HepG2 (cell line): ENCODE results near the gene LSM2. TPM values are rescaled to one million over a fixed set of nuclear protein-coding genes. Genes with fewer than 3 reads are reported as not detected.

ENCODE experiments used
- CAMTA2 ChIP-seq: sonication (generic); formaldehyde crosslinking; IDR thresholded peaks from 2 replicates; pipeline ENCODE4 v1.4.0; 2020; ENCODE audit warnings: mild to moderate bottlenecking, missing genetic modification reagents, borderline replicate concordance
- CBX5 ChIP-seq: sonication (generic); formaldehyde crosslinking; IDR thresholded peaks from 2 replicates; pipeline ENCODE4 v1.4.0; 2020; ENCODE audit warnings: missing genetic modification reagents, borderline replicate concordance
- CEBPB ChIP-seq: IDR thresholded peaks from 2 replicates; pipeline ENCODE4 v1.6.1; 2011; ENCODE audit warnings: low read depth, low read length, improper control_type of control experiment, borderline replicate concordance
- HBP1 ChIP-seq: IDR thresholded peaks from 2 replicates; pipeline ENCODE4 v1.6.1; 2016; ENCODE audit warnings: low read depth, control low read depth
- HDAC1 ChIP-seq: sonication (generic); formaldehyde crosslinking; IDR thresholded peaks from 2 replicates; pipeline ENCODE4 v1.5.1; 2020; ENCODE audit warnings: mild to moderate bottlenecking, missing genetic modification reagents
- HOXA3 ChIP-seq: sonication (generic); formaldehyde crosslinking; IDR thresholded peaks from 2 replicates; pipeline ENCODE4 v1.5.0; 2020; ENCODE audit warnings: missing genetic modification reagents
- MTA3 ChIP-seq: sonication (generic); formaldehyde crosslinking; IDR thresholded peaks from 2 replicates; pipeline ENCODE4 v1.4.0; 2020; ENCODE audit warnings: missing genetic modification reagents
- NR2C2 ChIP-seq: sonication (generic); formaldehyde crosslinking; IDR thresholded peaks from 2 replicates; pipeline ENCODE4 v1.4.0; 2020; ENCODE audit warnings: missing genetic modification reagents, mild to moderate bottlenecking, moderate library complexity, borderline replicate concordance
- NRL ChIP-seq: sonication (generic); formaldehyde crosslinking; IDR thresholded peaks from 2 replicates; pipeline ENCODE4 v1.5.0; 2020; ENCODE audit warnings: missing genetic modification reagents, mild to moderate bottlenecking, moderate library complexity, borderline replicate concordance
- POGZ ChIP-seq: sonication (generic); formaldehyde crosslinking; IDR thresholded peaks from 2 replicates; pipeline ENCODE4 v1.4.0; 2020; ENCODE audit warnings: mild to moderate bottlenecking, missing genetic modification reagents
- RBM22 ChIP-seq: fragments of 200-400 bp; formaldehyde crosslinking; optimal IDR thresholded peaks from 2 replicates; pipeline ENCODE3; 2017; ENCODE audit warnings: mild to moderate bottlenecking, low read length, moderate library complexity
- RXRB ChIP-seq: IDR thresholded peaks from 2 replicates; pipeline ENCODE4 v1.6.1; 2016; ENCODE audit warnings: borderline replicate concordance, missing genetic modification reagents, missing compliant biosample characterization
- SP2 ChIP-seq: sonication (generic); formaldehyde crosslinking; IDR thresholded peaks from 2 replicates; pipeline ENCODE4 v1.5.1; 2020; ENCODE audit warnings: mild to moderate bottlenecking, missing genetic modification reagents
- ZBTB3 ChIP-seq: sonication (generic); formaldehyde crosslinking; IDR thresholded peaks from 2 replicates; pipeline ENCODE4 v1.4.0; 2020; ENCODE audit warnings: low read depth, mild to moderate bottlenecking, moderate library complexity, missing genetic modification reagents, borderline replicate concordance
- ZFP36 ChIP-seq: fragments of 150-350 bp; IDR thresholded peaks from 2 replicates; pipeline ENCODE4 v1.6.1; 2018; ENCODE audit warnings: borderline replicate concordance, low read length, low read depth; ENCODE audit not compliant: partially characterized antibody
- ZKSCAN1 ChIP-seq: fragments of 150-350 bp; IDR thresholded peaks from 2 replicates; pipeline ENCODE4 v1.6.1; 2014; ENCODE audit warnings: low read length
- ZNF501 ChIP-seq: sonication (generic); formaldehyde crosslinking; IDR thresholded peaks from 2 replicates; pipeline ENCODE4 v1.5.1; 2020; ENCODE audit warnings: mild to moderate bottlenecking, moderate library complexity, missing genetic modification reagents
- ZNF749 ChIP-seq: sonication (generic); formaldehyde crosslinking; IDR thresholded peaks from 2 replicates; pipeline ENCODE4 v1.8.0; 2022; ENCODE audit warnings: mild to moderate bottlenecking, missing genetic modification reagents, moderate library complexity, borderline replicate concordance
- polyA plus RNA-seq, 8 experiments: library from polyadenylated mRNA; depleted of rRNA in 3 of 8; stranded (reverse) in 7 of 8; unstranded in 1 of 8; fragments of >200 nt; fragmentation: Illumina TruSeq in 4 of 8; extraction: Trizol in 4 of 8; gene quantifications; 2 replicates each; pipeline versions ENCODE4 v1.2.1 to v1.2.3, GENCODE V29; 2011 to 2016; ENCODE audit warnings: low read depth in 4 of 8, missing spikeins in 1 of 8, mixed read lengths in 1 of 8; ENCODE audit not compliant: insufficient read depth in 1 of 8
- total RNA-seq, 5 experiments: library from RNA; depleted of rRNA; stranded (reverse); fragments of >200 nt; fragmentation: Illumina TruSeq; extraction: Trizol; gene quantifications; 2 replicates each; pipeline ENCODE4 v1.2.3, GENCODE V29; 2016; ENCODE audit warnings: low read depth in 1 of 5
- TF ChIP-seq, protein P1 (sequence below): sonication (generic); formaldehyde crosslinking; IDR thresholded peaks from 2 replicates; pipeline ENCODE4 v1.5.0; 2020; ENCODE audit warnings: mild to moderate bottlenecking, missing genetic modification reagents
- TF ChIP-seq, protein P2 (sequence below): sonication (generic); formaldehyde crosslinking; IDR thresholded peaks from 2 replicates; pipeline ENCODE4 v1.8.1; 2023; ENCODE audit warnings: missing genetic modification reagents, mild to moderate bottlenecking, borderline replicate concordance
- TF ChIP-seq, protein P3 (sequence below): IDR thresholded peaks from 2 replicates; pipeline ENCODE4 v1.6.1; 2016; ENCODE audit warnings: control low read depth
- TF ChIP-seq, protein P4 (sequence below): sonication (generic); formaldehyde crosslinking; IDR thresholded peaks from 2 replicates; pipeline ENCODE4 v1.8.1; 2023; ENCODE audit warnings: mild to moderate bottlenecking, inconsistent platforms, moderate library complexity, missing genetic modification reagents, borderline replicate concordance

LSM2 gene
- total and polyA plus RNA-seq, 2 of the 13 experiments (the other 11 are each of a cell fraction or from before 2014, with no cell fraction given) = 69.4 to 90.5 TPM

- TF ChIP-seq, protein P1, sequence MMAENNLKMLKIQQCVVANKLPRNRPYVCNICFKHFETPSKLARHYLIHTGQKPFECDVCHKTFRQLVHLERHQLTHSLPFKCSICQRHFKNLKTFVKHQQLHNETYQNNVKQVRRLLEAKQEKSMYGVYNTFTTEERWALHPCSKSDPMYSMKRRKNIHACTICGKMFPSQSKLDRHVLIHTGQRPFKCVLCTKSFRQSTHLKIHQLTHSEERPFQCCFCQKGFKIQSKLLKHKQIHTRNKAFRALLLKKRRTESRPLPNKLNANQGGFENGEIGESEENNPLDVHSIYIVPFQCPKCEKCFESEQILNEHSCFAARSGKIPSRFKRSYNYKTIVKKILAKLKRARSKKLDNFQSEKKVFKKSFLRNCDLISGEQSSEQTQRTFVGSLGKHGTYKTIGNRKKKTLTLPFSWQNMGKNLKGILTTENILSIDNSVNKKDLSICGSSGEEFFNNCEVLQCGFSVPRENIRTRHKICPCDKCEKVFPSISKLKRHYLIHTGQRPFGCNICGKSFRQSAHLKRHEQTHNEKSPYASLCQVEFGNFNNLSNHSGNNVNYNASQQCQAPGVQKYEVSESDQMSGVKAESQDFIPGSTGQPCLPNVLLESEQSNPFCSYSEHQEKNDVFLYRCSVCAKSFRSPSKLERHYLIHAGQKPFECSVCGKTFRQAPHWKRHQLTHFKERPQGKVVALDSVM (CRISPR knock-in tag) = peak; percentile 66; the same call in 1 of the 2 replicates
- TF ChIP-seq RBM22 (no peak), RXRB (CRISPR knock-in tag) (0 out of 2 replicates have a peak, but pooled peaks have one; percentile 31), HOXA3 (CRISPR knock-in tag) (peak; percentile 73), CBX5 (CRISPR knock-in tag) (no peak; the same call in 1 of the 2 replicates), ZNF501 (CRISPR knock-in tag) (peak; percentile 90), MTA3 (CRISPR knock-in tag) (no peak), HBP1 (CRISPR knock-in tag) (no peak), HDAC1 (no peak), ZKSCAN1 (no peak), CEBPB (no peak), POGZ (CRISPR knock-in tag) (0 out of 2 replicates have a peak, but pooled peaks have one; percentile 53), ZNF749 (no peak), NRL (CRISPR knock-in tag) (peak; percentile 75; the same call in 1 of the 2 replicates), ZBTB3 (CRISPR knock-in tag) (no peak), ZFP36 (no peak), SP2 (CRISPR knock-in tag) (peak; percentile 51), CAMTA2 (CRISPR knock-in tag) (peak; percentile 81; the same call in 1 of the 2 replicates), NR2C2 (CRISPR knock-in tag) (no peak)
- TF ChIP-seq, protein P2, sequence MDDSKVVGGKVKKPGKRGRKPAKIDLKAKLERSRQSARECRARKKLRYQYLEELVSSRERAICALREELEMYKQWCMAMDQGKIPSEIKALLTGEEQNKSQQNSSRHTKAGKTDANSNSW (CRISPR knock-in tag) = peak; percentile 75; the same call in 1 of the 2 replicates
- TF ChIP-seq, protein P3, sequence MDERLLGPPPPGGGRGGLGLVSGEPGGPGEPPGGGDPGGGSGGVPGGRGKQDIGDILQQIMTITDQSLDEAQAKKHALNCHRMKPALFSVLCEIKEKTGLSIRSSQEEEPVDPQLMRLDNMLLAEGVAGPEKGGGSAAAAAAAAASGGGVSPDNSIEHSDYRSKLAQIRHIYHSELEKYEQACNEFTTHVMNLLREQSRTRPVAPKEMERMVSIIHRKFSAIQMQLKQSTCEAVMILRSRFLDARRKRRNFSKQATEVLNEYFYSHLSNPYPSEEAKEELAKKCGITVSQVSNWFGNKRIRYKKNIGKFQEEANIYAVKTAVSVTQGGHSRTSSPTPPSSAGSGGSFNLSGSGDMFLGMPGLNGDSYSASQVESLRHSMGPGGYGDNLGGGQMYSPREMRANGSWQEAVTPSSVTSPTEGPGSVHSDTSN (CRISPR knock-in tag) = no peak
- TF ChIP-seq, protein P4, sequence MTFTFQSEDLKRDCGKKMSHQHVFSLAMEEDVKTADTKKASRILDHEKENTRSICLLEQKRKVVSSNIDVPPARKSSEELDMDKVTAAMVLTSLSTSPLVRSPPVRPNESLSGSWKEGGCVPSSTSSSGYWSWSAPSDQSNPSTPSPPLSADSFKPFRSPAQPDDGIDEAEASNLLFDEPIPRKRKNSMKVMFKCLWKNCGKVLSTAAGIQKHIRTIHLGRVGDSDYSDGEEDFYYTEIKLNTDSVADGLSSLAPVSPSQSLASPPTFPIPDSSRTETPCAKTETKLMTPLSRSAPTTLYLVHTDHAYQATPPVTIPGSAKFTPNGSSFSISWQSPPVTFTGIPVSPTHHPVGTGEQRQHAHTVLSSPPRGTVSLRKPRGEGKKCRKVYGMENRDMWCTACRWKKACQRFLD (CRISPR knock-in tag) = no peak
These were observed 40.6 kb downstream of the LSM2 start (continued) for GRCh38 chr6:31765910-31766794.
